HG02798 (cell line): ENCODE results near the gene TMEM221.
"Not testable (repeated sequence)": the region's sequence is repeated elsewhere in the genome, so short reads cannot be mapped to it uniquely, and the experiment has no call there.

Source experiments
- ATAC-seq: cut with Tn5 transposase; IDR thresholded peaks from one replicate; pipeline ENCODE4 v1.9.1; 2021; ENCODE audit warnings: mild to moderate bottlenecking; ENCODE audit not compliant: unreplicated experiment, poor library complexity

Gene TMEM221

DNA sequence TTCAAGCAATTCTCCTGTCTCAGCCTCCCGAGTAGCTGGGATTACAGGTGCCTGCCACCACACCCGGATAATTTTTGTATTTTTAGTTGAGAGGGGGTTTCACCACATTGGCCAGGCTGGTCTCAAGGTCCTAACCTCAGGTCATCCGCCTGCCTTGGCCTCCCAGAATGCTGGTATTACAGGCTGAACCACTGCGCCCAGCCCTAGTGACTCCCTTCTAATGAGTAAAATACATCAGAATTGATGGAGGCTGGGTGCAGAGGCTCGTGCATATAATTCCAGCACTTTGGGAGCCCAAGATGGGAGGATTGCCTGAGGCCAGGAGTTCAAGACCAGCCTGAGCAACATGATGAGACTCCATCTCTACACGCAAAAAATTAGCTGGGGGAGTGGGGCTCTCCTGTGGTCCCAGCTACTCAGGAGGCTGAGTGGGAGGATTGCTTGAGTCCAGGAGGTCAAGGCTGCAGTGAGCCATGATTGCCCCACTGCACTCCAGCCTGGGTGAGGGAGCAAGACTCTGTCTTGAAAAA is 26.6 kb upstream of the TMEM221 start:
- ATAC-seq: not testable (repeated sequence)

DNA sequence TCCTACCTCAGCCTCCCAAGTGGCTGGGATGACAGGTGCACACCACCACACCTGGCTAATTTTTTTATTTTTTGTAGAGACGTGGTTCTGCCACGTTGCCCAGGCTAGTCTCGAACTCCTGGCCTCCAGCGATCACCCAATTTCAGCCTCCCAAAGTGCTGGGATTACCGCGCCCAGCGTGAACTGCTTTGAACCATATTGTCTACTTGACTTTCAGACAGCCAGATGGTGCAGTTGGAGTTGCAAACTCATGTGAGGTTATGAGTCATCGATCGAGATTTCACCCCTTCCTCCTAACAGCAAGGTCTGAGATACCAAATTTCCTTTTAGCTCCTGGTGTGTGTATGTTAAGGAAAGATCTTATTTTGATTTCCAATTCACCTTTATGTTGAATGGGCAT is 24.6 kb upstream of the TMEM221 start:
- ATAC-seq: no peak

DNA sequence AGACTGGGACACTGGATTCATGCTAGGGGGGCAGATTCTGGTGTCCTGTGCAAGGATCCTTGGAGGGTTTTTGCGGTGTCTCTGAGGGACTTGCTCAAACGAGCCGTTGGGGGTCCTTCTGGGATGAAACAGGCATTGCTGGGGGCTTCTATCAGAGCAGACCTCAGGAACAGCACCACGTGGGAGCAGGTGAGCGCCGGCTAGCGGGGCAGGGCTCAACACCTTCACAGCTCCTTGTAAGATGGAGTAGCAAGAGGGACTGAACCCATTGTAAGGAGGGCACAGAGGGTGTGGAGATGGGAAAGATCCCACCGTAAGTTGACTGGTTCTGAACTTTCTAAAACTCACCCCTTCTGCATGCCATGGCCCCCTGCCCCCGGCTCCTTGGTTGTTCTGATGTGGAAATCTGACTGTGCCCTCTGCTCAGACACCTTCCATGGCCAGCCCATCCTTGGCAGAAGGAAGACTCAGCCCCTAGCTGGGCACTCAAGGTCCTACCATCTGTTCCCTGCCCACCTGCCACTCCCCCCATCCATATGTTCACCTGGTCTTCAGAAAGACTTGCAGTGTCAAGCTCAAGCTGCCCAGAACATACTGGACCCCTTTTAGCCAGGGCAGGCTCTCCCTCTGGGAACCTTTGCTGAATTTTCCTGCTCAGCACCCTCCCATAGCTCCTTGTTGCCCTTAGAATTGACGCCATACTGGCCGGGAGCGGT is 23.1 kb upstream of the TMEM221 start:
- no peak for ATAC-seq

DNA sequence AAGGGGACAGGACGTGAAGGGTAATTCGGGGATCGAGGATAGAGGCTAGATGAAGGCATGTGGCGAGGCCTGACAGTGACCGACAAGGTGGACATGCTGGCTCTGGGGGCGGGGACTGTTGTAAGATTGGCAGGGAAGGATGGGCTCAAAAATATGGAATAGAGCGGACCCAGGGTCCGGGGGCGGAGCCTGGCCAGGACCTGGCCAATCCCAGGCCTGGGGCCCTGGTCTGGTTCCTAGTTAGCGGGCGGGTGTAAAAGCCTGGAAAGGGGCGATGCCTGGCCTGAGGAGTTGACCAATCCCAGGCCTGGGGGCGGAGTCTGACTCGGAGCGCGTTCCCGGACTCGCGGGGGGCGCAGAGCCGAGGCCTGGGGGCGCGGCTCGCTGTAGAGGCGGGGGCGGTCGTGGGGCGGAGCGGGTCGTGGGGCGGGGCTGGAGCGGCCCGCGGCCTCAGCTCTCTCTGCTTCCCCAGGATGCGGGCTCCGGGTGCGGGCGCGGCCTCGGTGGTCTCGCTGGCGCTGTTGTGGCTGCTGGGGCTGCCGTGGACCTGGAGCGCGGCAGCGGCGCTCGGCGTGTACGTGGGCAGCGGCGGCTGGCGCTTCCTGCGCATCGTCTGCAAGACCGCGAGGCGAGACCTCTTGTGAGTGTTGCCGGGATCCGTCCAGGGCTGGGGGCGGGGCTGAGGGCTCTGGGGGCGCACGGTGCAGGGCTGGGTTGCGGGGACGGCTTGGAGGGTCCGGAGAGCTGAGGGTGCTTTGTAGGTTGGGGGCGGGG is 21.8 kb upstream of the TMEM221 start, which contains the start of gene SLC27A1:
Gene SLC27A1, plus strand, starts transcription at position 457 of the 774 bp plus-strand sequence. Its CDS starts 17 bp downstream, at position 474.
- peak; percentile 86 for ATAC-seq

DNA sequence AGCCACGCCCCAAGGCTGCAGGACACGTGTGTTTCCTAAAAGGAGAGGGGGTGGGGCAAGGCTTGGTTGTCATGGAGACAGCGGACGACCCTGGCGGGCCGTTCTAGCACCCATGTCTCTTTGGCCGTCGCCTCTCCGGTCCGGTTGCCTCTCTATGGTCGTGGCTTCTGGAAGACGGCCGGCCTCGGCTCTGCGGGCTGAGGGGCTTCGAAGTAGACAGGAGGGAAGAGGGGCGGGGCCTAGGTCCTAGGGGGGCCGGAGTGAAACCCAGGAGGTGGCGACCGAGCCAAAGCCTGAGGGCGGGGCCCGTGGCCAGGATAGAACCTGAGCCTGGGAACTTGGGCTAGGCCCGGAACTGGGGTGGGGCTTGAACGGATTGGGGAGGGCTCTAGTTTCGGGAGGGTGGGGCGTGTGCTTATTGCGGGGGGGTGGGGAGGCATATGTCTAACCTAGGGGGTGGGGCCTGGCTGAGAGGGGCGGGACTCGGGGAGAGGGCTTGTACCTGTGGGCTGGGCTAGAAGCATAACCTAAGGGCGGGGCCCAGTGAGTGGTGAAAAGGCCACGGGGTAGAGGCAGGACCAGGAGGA is 21.1 kb upstream of the TMEM221 start:
- peak; percentile 57 for ATAC-seq

DNA sequence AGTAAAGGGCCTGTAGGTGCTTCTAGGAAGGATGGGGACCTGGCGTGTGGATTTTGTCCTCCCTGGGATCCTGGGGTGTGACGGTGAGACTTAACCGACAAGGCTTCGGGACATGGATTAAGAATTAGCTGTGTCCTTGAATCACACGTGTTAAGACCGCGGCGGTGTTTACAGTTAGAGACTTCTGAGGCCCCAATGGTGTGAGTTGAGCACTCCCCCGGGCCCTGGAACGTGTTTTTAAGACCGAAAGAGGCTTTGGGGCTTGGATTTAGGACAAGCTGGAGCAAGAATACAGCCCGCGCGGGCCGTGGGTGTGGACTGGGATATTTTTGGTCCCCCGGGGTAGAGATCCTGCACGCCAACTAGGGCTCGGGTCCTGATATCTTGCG is 20.6 kb upstream of the TMEM221 start:
- ATAC-seq: no peak

DNA sequence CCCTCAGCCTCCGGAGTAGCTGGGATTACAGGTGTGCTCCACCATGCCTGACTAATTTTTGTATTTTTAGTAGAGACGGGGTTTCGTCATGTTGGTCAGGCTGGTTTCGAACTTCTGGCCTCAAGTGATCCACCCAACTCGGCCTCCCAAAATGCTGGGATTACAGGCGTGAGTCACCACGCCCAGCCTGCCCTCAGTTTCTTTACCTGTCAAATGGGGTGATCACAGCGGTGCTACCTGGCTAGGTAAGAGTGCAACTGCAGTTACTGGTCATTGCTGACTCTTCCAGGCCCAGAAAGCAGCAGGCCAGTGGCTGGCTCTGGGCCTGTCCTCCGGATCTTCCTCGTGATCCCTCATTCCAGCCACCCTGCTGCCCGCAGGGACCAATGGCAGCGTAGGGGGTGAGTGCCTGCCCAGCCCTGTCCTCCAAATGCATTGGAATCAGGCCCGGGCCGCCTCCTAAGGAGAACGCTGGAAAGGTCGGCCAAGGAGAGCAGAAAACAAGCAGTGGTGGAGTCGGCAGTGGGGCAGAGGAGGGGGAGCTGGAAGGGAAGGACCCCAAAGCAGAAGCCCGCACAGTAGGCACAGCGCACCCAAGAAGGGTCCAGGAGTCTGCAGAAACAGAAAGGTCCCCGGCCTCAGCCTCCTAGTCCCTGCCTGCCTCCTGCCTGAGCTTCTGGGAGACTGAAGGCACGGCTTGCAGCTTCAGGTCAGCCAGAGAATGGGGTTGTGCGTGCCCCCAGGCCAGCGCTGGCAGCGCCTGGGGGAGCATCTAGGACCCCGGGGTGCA is 20.0 kb upstream of the TMEM221 start:
- no peak for ATAC-seq

DNA sequence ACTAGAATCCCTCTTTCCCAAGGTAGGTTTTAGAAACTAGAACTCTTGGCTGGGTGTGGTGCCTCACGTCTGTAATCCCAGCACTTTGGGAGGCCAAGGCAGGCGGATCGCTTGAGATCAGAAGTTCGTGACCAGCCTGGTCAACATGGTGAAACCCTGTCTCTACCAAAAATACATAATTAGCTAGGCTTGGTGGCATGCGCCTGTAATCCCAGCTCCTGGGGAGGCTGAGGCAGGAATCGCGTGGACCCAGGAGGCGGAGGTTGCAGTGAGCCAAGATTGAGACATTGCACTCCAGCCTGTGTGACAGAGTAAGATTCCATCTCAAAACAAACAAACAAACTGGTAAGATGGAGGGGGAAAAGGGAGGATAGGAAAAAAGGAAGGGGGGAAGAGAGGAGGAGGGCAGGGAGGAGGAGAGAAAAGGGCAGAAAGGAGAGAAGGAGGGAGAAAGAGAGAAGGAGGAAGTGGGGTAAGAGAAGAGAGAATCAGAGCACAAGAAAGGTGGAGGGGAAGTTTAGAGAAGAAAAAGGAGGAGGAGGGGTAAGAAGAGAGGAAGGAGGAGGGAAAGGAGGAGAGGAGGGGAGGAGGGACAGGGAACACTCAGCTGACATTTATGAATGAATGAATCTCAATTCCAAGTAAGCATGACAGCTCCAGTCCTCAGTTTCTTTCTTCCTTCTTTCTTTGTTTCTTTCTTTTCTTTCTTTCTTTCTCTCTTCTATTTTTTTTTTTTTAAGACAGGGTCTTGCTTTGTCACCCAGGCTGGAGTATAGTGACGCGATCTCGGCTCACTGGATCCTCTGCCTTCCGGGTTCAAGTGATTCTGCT is 19.2 kb upstream of the TMEM221 start:
- no peak for ATAC-seq

DNA sequence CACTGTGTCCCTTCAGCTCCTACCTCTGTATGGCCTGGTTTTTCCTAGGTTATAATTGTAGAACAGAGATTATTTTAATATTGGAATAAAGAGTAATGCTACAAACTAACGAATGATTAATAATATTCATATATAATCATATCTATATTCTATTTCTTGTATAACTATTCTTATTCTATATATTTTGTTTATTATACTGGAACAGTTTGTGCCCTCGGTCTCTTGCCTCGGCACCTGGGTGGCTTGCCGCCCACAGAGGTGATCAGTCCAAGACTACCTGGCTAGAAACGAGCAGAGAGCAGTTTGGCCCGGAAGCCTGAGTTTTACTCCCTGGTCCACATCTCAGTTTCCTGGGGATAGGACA is 18.0 kb upstream of the TMEM221 start:
- no peak for ATAC-seq

DNA sequence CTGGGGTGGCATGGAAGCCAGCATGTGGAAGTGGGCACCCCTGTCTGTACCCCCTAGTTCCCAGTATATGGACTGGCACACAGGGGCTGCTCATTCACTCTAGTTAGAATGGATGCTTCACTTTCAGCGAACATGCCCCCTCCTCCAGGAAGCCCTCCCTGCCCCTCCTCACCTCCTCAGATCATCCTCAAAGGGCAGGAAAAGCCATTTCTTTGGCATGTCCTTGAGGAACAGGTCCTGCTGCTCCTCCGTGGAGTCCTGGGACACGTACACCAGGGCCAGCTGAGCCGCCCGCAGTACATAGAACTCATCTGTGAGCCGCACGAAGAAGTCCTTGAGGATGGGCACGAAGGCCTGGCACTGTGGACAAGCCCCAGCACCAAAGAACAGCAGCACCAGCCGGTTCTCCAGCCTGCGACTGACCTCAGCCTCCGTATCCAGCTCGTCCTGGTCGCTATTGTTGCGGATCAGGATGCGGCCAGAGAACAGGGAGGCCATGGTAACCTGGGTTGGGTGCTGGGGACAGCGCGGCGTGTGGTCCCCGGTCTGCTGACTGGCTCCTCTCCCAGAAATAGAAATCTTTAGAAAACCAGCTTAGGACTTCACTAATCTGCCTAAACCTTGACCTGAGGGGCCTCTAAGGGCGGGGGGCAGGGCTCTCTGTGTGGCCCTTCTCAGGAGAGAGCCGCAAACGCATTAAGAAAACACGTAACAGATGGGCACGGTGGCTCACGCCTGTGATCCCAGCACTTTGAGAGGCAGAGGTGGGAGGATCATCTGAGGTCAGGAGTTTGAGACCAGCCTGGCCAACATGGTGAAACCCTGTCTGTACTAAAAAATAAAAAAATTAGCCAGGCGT is 12.1 kb upstream of the TMEM221 start, which contains the start of gene NXNL1:
Gene NXNL1, minus strand, starts transcription at position 555 of the 859 bp plus-strand sequence. Its CDS starts 57 bp downstream, at position 498.
- no peak for ATAC-seq

DNA sequence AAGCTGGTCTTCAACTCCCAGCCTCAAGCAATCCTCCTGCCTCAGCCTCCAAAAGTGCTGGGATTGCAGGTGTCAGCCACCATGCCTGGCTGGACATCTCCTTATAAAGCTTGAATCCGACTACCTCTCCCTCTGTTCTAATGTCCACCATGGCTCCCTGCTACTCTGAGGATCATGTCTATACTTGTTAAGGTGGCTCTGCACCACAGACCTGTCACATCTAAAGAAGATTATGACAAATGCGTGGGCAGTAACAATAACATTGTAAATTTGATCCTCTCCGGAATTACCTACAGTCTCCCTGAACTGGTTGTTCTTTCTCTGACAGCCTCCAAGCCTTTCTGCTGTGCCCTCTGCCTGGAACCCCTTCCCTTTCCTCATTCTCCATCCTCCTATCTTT is 10.5 kb upstream of the TMEM221 start:
- ATAC-seq: no peak

DNA sequence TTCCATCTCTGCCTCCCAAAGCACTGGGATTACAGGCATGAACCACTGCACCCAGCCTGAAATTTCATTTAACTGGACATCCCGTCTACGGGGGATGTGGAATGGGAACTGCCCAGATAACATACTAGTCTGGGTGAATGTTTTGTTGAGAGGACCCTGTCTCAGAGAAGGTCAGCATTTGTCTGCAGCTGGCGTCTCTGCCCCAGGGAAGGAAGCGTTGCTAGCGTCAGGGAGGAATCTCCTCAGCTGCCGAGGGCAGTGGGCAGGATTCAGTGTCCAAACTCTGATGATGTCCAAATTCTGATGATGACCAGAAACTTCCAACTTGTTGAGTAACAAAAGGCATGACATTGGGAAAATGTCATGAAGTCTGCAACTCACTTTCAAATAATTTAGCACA is 9.1 kb upstream of the TMEM221 start:
- no peak for ATAC-seq

DNA sequence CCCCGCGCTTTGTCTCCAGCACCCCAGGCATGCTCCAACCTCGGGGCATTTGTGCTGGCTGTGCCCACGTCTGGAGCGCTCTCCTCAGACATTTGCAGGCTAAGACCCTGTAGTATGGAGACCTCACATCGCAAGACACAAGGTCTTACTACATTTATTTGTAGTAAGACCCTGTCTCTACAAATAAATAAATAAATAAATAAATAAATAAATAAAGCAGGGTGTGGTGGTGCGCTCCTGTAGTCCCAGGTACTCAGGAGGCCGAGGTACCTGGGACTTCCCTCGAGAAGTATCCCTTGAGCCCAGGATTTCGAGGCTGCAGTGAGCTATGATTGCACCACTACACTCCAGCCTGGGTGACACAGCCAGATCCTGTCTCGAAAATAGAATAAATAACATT is 7.7 kb upstream of the TMEM221 start:
- ATAC-seq: no peak

DNA sequence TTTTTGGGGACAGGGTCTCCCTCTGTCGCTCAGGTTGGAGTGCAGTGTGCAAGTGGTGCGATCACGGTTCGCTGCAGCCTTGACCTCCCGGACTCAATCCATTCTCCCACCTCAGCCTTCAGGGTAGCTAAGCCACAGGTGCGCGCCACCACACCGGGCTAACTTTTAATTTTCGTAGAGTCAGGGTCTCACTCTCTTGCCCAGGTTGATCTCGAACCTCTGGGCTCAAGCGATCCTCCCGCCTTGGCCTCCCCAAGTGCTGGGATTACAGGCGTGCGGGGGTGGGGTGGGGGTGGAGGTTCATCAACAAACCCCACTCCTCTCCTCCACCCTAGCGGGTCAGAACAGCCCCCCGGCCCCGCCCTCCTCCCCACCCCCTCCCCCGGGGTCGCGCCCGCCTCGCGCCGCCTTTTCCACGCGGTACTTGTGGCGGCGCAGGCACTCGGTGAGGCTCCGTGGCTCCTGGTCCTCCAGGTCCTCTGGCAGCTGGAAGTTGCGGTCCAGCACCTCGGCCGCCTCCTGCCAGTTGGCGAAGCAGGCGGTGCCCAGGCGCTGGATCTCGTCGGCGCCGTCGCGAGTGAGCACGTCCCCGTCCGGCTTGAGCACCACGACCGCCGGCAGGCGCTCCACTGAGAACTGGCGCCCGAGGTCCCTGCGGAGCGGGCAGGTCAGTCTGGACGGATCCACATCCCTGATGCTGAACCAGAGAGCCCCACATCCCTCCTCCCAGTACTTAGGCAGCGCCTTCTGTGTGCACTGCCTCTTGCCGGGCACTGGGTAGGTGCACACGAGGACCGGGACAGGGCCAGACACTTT is 7.0 kb upstream of the TMEM221 start:
- ATAC-seq: no peak

DNA sequence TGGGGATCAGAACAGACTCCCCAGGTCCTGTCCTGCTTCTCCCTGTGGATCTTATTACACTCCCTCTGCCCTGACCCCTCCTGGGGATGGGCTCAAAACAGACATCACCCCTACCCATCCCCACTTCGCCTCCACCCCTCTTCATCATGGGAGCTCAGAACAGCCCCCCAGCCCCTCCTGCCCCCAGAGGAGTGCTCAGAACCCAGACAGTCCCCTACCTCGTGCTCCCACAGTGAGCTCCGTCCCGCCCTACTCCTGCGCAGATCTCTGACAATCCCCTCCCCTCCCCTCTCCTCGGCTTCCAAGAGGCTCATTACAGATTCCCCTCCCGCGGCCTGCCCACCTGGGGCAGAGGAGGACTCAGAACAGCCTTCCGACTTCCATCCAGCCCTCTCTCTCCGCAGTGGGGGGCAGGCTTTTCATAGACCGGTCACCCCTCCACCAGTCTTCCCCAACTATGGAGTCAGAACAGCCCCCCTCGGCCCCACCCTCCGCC is 6.2 kb upstream of the TMEM221 start:
- ATAC-seq: no peak

DNA sequence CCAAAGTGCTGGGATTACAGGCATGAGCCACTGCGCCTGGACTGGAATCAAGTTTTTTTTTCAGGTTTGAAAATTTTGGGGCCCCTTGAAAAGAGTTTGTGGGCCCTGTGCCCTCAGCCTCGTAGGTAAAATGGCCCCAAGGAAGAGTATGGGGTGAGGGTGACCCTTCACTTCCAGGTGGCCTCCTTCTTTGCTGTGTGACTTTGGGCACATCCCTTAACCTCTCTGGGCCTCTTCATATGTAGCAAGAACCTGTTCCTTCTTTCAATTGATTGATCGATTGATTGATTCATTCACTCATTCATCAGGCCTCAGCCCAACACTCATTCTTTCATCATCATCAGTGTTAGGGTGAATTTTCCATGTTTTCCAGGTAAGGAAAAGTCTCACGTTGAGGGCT is 3.4 kb upstream of the TMEM221 start:
- no peak for ATAC-seq

DNA sequence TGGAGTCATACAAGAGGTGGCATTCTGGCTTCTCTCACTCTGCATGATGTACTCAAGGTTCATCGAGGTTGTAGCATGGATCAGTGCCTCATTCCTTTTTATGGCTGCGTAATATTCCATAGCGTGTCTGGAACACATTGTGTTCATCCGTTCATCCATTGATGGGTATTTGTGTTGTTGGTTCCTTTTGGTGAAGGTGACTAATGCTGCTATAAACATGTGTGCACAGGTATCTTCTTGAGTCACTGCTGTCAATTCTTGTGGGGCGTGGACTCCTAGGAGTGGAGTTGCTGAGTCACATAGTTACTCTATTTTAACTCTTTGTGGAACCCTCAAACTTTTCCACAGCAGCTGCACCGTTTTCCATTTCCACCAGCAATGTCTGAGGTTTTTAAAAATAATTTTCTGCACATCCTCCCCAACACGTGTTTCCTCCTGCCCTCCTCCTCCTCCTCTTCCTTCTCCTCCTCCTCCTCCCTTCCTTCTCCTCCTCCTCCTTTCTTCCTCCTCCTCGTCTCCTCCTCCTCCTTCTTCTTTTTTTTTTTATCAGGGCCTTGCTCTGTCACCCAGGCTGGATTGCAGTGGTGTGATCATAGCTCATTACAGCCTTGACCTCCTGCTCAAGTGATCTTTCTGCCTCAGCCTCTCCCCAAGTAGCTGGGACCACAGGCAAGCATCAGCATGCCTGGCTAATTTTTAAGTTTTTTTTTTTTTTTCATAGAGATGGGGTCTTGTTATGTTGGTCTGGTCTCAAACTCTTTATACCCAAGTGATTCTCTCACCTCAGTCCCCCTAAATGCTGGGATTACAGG is 2.0 kb upstream of the TMEM221 start:
- no peak for ATAC-seq
